Amniotic stem cell (primary cell): Measurements from ENCODE around the gene TBRG1.

Source experiments
- DNase-seq: peaks from one replicate; lab custom pipeline; 2025; lab: John Stamatoyannopoulos, UW

The TBRG1 gene

GRCh38 chr11:124662106-124662505 lies 39.4 kb downstream of the TBRG1 start:
- no peak for DNase-seq

- no peak for DNase-seq
Measured at GRCh38 chr11:124663861-124664260, 41.2 kb downstream of the TBRG1 start.

- no peak for DNase-seq
Measured at GRCh38 chr11:124667601-124668000, 44.9 kb downstream of the TBRG1 start.

GRCh38 chr11:124669193-124669592 lies 46.5 kb downstream of the TBRG1 start:
- DNase-seq = peak; percentile 5

GRCh38 chr11:124670732-124671131 lies 48.1 kb downstream of the TBRG1 start:
- DNase-seq = no peak

- DNase-seq = no peak
Measured at GRCh38 chr11:124672536-124673215, 50.0 kb downstream of the TBRG1 start.

- peak; percentile 82 for DNase-seq
Measured at GRCh38 chr11:124673333-124674167, 50.9 kb downstream of the TBRG1 start, which contains the start of the genes SIAE and SPA17. Gene SIAE (minus strand): TSS chr11:124673739. CDS start chr11:124673708, 31 bp downstream. Gene SPA17 (plus strand): TSS chr11:124673904. CDS start chr11:124675265, 1,361 bp downstream.

- DNase-seq = no peak
Measured at GRCh38 chr11:124674168-124674517, 51.5 kb downstream of the TBRG1 start.

GRCh38 chr11:124674571-124674970 lies 51.9 kb downstream of the TBRG1 start:
- DNase-seq = no peak

- no peak for DNase-seq
Measured at GRCh38 chr11:124676386-124676785, 53.7 kb downstream of the TBRG1 start.

GRCh38 chr11:124678416-124678815 lies 55.8 kb downstream of the TBRG1 start:
- no peak for DNase-seq

- DNase-seq = no peak
Measured at GRCh38 chr11:124681421-124681820, 58.8 kb downstream of the TBRG1 start.

- DNase-seq = no peak
Measured at GRCh38 chr11:124682443-124682842, 59.8 kb downstream of the TBRG1 start.
